Limb (tissue), 2 donors: Measurements from ENCODE around the gene SYT1.

Source experiments
- DNase-seq, 2 donors: peaks; one replicate each; pipeline ENCODE4 v3.0.0-alpha.2; 2016; ENCODE audit errors: extremely low spot score in 2 of 2

SYT1 gene

GRCh38 chr12:79381248-79382208, 517.0 kb downstream of the SYT1 start:
- no peak for DNase-seq

DNA sequence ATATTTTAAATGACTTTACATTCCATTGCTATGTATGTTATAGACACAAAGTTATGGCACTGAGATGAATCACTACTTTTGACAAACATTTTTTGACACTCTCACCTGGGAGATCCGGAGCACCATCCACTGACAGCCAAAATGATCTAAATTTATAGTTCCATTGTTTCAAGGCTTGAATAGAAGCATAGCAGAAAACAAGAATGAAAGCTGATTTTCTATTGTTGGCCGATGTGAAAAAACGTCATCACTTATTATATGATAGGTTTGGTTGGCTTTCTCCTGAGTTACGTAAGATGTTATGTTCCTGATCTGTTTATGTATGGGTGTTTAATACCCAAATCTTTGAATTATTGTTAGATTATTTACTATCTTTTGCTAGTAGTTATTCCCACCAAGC, 520.0 kb downstream of the SYT1 start:
- DNase-seq = no peak

GRCh38 chr12:79388011-79388410, 523.4 kb downstream of the SYT1 start:
- no peak for DNase-seq

GRCh38 chr12:79393842-79394241, 529.3 kb downstream of the SYT1 start:
- no peak for DNase-seq

GRCh38 chr12:79397609-79398008, 533.0 kb downstream of the SYT1 start:
- DNase-seq = no peak

- no peak for DNase-seq
Observed at GRCh38 chr12:79400481-79400880, 535.9 kb downstream of the SYT1 start.

GRCh38 chr12:79402606-79403005, 538.0 kb downstream of the SYT1 start:
- DNase-seq = no peak

- no peak for DNase-seq
Observed at GRCh38 chr12:79406993-79407392, 542.4 kb downstream of the SYT1 start.

- DNase-seq = peak; percentile 59 to 68
Observed at GRCh38 chr12:79407671-79408622, 543.4 kb downstream of the SYT1 start.

DNA sequence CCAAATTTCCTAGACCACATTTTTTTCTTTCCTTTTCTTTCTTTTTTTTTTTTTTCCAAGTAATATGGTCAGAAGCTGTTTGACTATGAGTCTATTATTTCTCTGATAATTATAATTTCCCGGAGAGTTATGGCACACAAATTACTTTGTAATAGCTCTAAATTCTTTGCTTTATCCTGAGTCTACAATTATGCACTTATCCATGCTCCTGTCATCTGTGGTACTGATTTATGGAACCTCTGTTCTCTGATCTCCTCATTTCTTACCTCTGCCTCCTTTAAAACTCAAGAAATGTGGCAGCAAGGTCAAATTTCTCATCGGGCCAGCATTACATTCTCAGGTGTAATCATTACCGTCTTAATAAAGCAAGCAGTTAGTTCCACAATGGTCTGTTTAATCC, 544.1 kb downstream of the SYT1 start:
- DNase-seq = no peak

- DNase-seq = peak in 1 of 2 donors; percentile 61
Observed at GRCh38 chr12:79409562-79409961, 545.0 kb downstream of the SYT1 start.

DNA sequence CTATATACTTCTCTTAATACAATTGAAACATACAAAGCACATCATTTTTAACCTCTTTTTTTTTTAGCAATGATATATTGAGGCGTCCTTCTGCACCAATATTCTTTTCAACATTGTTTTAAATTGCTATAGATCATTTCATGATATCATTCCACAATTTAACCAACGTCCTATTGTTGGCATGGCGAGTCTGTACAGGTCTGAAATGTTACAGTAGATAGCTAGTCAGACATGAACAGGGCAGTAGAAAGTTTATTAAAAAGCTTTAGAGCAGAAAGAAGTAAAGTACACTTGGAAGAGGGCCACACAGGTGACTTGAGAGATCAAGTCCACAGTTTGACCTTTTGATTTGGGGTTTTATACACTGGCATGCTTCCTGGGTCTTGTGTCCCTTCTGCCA, 547.2 kb downstream of the SYT1 start:
- DNase-seq = no peak

- DNase-seq = no peak
Observed at GRCh38 chr12:79413796-79414195, 549.2 kb downstream of the SYT1 start.

DNA sequence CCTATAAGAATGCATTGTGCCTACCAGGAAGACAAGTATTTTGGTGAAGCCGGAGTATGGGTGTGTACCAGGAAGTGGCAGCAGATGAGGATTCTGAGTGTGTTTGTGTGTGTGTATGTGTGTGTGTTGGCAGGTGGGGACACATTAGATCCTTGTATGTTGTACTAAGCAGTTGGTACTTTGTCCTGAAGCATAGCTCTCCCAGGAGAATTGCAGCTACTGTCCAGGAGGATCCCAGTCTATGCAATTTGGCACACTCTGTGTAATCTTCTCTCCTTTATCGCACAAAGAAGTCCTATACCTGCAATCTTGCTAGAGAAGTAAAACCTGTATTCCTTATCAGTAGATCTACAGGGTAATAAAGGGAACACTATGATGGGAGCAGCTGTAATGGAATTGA, 549.7 kb downstream of the SYT1 start:
- DNase-seq = no peak

DNA sequence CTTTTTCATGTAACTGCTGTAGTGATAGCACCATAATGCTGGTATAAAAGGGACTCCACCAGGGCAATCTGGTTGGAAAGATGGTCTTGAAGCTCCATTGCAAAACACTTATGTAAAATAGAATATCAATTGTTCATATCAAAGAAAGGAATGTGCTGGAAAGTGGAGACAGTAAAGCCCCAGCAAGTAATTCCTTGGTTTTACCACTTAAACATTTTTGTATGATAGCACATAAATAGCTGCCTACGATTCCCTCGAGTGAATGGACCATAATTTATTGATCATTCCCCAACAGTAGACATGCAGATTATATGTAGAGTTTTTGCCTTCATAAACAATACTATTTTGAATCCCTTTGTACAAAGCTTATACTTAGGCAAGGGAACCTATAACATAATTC, 550.7 kb downstream of the SYT1 start:
- DNase-seq = no peak

DNA sequence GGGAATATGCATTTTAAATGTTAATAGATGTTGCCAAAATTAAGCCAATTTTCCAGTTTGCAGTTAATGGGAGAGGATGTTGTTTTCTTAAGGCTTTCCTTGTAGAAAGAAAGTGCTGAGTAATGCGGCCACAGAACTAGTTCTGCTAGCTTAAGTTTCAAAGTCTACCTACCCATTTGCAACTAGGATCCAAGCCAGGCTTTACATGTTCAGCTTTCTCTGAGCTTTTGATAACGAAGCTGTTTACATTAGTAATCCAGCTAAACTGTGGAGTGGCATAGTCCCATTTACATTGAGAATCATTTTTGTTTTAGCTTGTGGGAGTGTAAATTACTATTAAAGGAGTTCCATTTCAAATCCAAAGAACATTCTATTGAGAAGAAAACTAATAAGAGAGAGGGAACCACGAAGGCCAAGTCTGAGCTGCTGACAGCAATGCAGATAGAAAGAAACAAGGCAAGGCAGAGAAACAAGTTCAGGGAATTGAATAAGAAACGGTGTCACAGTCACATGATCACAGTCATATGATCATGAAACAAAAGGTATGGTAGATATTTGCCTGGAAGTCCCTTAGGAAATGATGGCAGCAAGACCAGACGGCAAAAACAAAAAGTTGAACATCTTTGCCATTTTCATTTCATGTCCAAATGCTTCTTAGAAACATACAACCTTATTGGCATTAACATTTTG, 551.3 kb downstream of the SYT1 start:
- no peak for DNase-seq

GRCh38 chr12:79420146-79420618, 555.6 kb downstream of the SYT1 start:
- DNase-seq = no peak

DNA sequence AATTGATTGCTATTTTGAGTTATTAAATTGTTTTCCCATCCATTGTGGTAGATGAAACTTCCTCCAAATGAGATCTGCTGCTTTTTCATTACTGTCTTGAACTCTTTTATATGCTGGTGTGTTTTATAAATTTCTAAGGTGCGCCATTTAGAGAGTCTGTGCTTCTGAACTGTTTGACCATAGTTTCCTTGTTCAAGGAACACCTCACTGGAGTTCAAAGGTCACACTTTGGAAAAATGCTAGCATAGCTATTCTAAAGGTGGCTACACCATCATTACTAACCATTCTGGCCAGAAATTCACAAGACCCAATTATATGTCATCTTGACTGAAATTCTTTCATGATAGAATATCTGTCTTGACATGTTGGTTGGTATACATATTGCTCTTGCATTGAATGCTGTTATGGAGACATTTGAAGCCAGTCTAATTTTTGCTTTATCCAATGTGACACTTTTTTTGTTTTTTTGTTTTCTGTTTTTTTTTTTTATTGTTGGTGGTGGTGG, 556.7 kb downstream of the SYT1 start:
- DNase-seq = no peak

GRCh38 chr12:79422060-79422812, 557.7 kb downstream of the SYT1 start:
- no peak for DNase-seq

GRCh38 chr12:79423560-79423959, 559.0 kb downstream of the SYT1 start:
- DNase-seq = no peak
